GM18868 (cell line): ENCODE measurements around the gene RBMS2.

Experiments
- ATAC-seq: cut with Tn5 transposase; IDR thresholded peaks from one replicate; pipeline ENCODE4 v1.9.1; 2021; ENCODE audit warnings: mild to moderate bottlenecking, moderate library complexity; ENCODE audit not compliant: unreplicated experiment

RBMS2 gene

GRCh38 chr12:56629459-56630179 lies 108.0 kb downstream of the RBMS2 start:
- peak; percentile 1 for ATAC-seq

- peak; percentile 63 for ATAC-seq
Measured at GRCh38 chr12:56630180-56630632, 108.6 kb downstream of the RBMS2 start, which contains the start of gene BAZ2A. TSS of gene BAZ2A (minus strand) at chr12:56630326. CDS start at chr12:56617530, 12,796 bp downstream.

- peak; percentile 16 for ATAC-seq
Measured at GRCh38 chr12:56631790-56632700, 110.4 kb downstream of the RBMS2 start.

- ATAC-seq, result no peak
Measured at GRCh38 chr12:56632701-56633467, 111.3 kb downstream of the RBMS2 start.

- ATAC-seq, result no peak
Measured at GRCh38 chr12:56633468-56634241, 112.0 kb downstream of the RBMS2 start.

- no peak for ATAC-seq
Measured at GRCh38 chr12:56634242-56634836, 112.7 kb downstream of the RBMS2 start.

- peak; percentile 29 for ATAC-seq
Measured at GRCh38 chr12:56634837-56635791, 113.5 kb downstream of the RBMS2 start.

GRCh38 chr12:56635806-56636674 lies 114.4 kb downstream of the RBMS2 start:
- ATAC-seq, result peak; percentile 52

- ATAC-seq, result peak; percentile 54
Measured at GRCh38 chr12:56636675-56637540, 115.3 kb downstream of the RBMS2 start.

- ATAC-seq, result no peak
Measured at GRCh38 chr12:56637621-56638020, 116.0 kb downstream of the RBMS2 start.

- no peak for ATAC-seq
Measured at GRCh38 chr12:56641219-56641618, 119.6 kb downstream of the RBMS2 start.

GRCh38 chr12:56644654-56645053 lies 123.0 kb downstream of the RBMS2 start:
- ATAC-seq, result no peak

- no peak for ATAC-seq
Measured at GRCh38 chr12:56645201-56645716, 123.6 kb downstream of the RBMS2 start.
